ENCODE data around the gene PRKCZ. TPM values are rescaled to one million over a fixed set of nuclear protein-coding genes. Genes with fewer than 3 reads are reported as not detected.

Gene PRKCZ
- total and polyA plus RNA-seq, 4 donors = 4.8 to 9.9 (median 8.4) TPM

GRCh38 chr1:2203671-2204414 lies 153.6 kb downstream of the PRKCZ start:
- Histone ChIP-seq H3K36me3 (ENCODE audit: control insufficient read depth in 4 of 4, insufficient read depth in 3 of 4, low read depth in 1 of 4, low read length in 3 of 4) (no peaks in the 10 kb centered on the region), H3K4me3 (ENCODE audit: low read depth in 1 of 3, low read length in 3 of 3) (no peak overlapping the region), H3K27me3 (ENCODE audit: control insufficient read depth in 4 of 4, insufficient read depth in 4 of 4, low read length in 3 of 4) (no peaks in the 10 kb centered on the region), H3K9ac (ENCODE audit: low read depth in 1 of 2, low read length in 2 of 2) (no peak overlapping the region), H3K9me3 (ENCODE audit: control insufficient read depth in 4 of 4, low read length in 3 of 4) (no peaks in the 10 kb centered on the region), H3K27ac (ENCODE audit: low read depth in 1 of 2, low read length in 2 of 2) (peak overlapping the region; percentile 68), H3K4me1 (ENCODE audit: control insufficient read depth in 4 of 4, insufficient read depth in 4 of 4, low read length in 3 of 4) (peaks cover 19 to 52% (median 37%) of the 10 kb centered on the region in 4 donors)
- TF ChIP-seq MAX (IDR thresholded peaks at IDR 0.05) = no peak
- no peak for TF ChIP-seq NR2F2 (IDR thresholded peaks at IDR 0.05)
- TF ChIP-seq ATF3 (IDR thresholded peaks at IDR 0.05) = no peak
- no peak for TF ChIP-seq HNF4G (IDR thresholded peaks at IDR 0.05)
- TF ChIP-seq RXRA (IDR thresholded peaks at IDR 0.05) = no peak
- no peak for TF ChIP-seq YY1 (IDR thresholded peaks at IDR 0.05)
- no peak for TF ChIP-seq JUND (IDR thresholded peaks at IDR 0.05)
- no peak for TF ChIP-seq RAD21 (IDR thresholded peaks at IDR 0.05)
- no peak for TF ChIP-seq FOXA1 (IDR thresholded peaks at IDR 0.05)
- no peak for TF ChIP-seq GABPA (IDR thresholded peaks at IDR 0.05 in 1 of 2, conservative IDR thresholded peaks at IDR 0.05 in 1 of 2)
- no peak for TF ChIP-seq EGR1 (IDR thresholded peaks at IDR 0.05; ENCODE audit: low read depth in 2 of 2)
- DNase-seq (ENCODE audit: low spot score) = no peak
- 80% methylated on average over 25 of the region's 25 CpGs for WGBS

DNA sequence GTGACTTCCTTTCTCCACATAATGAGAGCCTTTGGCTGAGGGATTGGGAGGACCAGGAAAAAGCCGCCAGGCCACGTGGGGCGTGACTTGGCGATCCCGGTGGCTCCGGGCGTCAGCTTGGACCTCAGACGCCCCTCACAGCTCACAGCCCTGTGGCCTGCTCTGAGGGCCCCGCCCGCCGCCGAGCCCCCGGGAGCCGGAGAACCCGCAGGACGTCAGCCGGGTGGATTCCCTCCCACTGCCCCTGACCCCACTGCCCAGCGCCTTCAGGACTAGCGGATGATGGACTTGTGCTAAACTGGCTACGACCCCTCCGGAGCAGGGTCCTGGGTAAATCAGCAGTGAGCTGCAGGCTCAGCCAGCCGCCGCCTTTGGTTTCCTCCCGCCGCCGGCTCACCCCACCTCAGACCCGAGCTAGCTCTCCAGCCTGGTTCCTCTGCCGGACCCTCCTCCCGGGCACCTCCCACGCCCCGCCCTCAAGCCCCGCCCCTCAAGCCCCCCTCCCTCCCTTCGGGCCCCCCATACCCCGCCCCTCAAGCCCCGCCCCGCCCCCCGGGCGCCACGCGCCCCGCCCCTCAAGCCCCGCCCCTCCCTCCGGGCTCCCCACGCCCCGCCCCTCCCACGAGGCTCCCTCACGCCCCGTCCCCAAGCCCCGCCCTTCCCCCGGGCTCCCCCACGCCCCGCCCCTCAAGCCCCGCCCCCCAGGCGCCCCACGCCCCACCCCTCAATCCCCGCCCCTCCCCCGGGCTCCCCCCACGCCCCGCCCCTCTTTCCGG lies 154.4 kb downstream of the PRKCZ start:
- peaks cover 21 to 50% (median 36%) of the 10 kb centered on the region in 4 donors for H3K4me1 ChIP-seq (ENCODE audit: control insufficient read depth in 4 of 4, insufficient read depth in 4 of 4, low read length in 3 of 4)

More for the DNA sequence above, 154.4 kb downstream of the PRKCZ start:
- Histone ChIP-seq H3K36me3 (ENCODE audit: control insufficient read depth in 4 of 4, insufficient read depth in 3 of 4, low read depth in 1 of 4, low read length in 3 of 4) (no peaks in the 10 kb centered on the region), H3K4me3 (ENCODE audit: low read depth in 1 of 3, low read length in 3 of 3) (peak overlapping the region in 2 of 3 donors; percentile 49 to 53), H3K27me3 (ENCODE audit: control insufficient read depth in 4 of 4, insufficient read depth in 4 of 4, low read length in 3 of 4) (no peaks in the 10 kb centered on the region), H3K27ac (ENCODE audit: low read depth in 1 of 2, low read length in 2 of 2) (peak overlapping the region; percentile 68), H3K9ac (ENCODE audit: low read depth in 1 of 2, low read length in 2 of 2) (no peak overlapping the region), H3K9me3 (ENCODE audit: control insufficient read depth in 4 of 4, low read length in 3 of 4) (no peaks in the 10 kb centered on the region)
- TF ChIP-seq REST (IDR thresholded peaks at IDR 0.05) (peak; percentile 53), YY1 (IDR thresholded peaks at IDR 0.05) (no peak), RAD21 (IDR thresholded peaks at IDR 0.05) (peak in 1 of 2 donors; percentile 3)
- WGBS = 5% methylated on average over 58 of the region's 60 CpGs
- DNase-seq (ENCODE audit: low spot score) = no peak
